ENCODE results near the gene RABEP1.

DNA sequence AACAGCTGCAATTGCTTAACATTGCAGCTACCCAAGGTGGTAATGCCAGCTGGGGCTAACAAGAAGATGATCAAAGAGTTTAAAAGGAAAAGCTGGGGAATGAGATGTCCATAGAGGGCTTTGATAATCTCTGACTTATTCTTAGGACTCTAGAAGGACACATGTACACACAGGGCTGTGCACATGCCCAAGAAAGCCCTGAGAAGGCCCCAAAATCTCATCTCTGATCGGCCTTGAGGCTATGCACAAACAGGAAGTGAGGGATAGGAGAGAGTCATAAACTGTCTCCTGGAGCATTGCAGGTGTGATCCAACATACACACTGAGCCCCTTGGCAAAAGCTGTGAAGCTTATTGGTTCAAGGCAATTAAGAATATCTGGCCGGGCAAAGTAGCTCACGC, 17.2 kb upstream of the RABEP1 start:
- TF ChIP-seq POLR2A (IDR thresholded peaks at IDR 0.05) = no peak
- TF ChIP-seq, protein P1, sequence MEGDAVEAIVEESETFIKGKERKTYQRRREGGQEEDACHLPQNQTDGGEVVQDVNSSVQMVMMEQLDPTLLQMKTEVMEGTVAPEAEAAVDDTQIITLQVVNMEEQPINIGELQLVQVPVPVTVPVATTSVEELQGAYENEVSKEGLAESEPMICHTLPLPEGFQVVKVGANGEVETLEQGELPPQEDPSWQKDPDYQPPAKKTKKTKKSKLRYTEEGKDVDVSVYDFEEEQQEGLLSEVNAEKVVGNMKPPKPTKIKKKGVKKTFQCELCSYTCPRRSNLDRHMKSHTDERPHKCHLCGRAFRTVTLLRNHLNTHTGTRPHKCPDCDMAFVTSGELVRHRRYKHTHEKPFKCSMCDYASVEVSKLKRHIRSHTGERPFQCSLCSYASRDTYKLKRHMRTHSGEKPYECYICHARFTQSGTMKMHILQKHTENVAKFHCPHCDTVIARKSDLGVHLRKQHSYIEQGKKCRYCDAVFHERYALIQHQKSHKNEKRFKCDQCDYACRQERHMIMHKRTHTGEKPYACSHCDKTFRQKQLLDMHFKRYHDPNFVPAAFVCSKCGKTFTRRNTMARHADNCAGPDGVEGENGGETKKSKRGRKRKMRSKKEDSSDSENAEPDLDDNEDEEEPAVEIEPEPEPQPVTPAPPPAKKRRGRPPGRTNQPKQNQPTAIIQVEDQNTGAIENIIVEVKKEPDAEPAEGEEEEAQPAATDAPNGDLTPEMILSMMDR (IDR thresholded peaks at IDR 0.05 in 4 of 5, conservative IDR thresholded peaks at IDR 0.05 in 1 of 5) = no peak

All from gastrocnemius medialis (tissue), 4 donors.